H54 (cell line): Measurements from ENCODE around the gene SLCO2B1.

Source experiments
- DNase-seq: peaks from one replicate; pipeline ENCODE4 v3.0.0; 2011; ENCODE audit warnings: low spot score, mixed read lengths; ENCODE audit not compliant: insufficient read length
- FAIRE-seq: peaks from 3 replicates; lab custom pipeline; 2011; peaks lifted over from hg19 to GRCh38; lab: Jason Lieb, UNC
- POLR2A ChIP-seq: IDR thresholded peaks from 2 replicates; pipeline ENCODE4 v1.6.1; 2011; ENCODE audit warnings: low read depth, mild to moderate bottlenecking, low read length

The SLCO2B1 gene

DNA sequence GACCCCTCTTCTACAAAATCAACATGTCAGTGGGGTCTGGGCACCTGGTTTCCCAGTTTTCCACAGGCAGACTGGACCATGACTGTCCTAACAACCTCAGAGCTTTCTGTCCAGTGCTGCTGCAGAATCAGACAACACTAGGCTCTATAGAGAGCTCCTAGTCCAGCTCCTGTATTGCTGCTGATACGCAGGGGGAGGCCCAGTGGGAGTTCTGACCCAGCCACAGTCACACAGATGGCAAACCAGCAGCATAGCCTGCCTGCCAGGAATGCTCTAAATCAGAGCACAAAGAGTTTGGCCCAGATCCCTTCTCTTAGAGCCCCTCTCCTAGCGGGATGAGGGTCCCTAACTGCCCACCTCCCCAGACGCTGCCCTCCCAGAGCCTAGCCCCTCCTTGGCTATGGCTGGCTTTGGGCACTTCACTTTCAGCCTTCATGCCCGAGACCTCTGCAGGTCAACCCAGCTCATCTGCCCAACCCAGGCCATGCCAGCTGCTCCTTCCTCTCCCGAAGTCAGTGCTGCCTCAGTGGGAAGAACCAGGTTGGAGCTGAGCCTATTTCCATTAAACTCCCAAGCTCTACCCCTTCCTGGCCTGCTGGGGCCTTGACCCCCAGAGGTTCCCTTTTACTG is 15.8 kb upstream of the SLCO2B1 start:
- TF ChIP-seq POLR2A, result no peak
- DNase-seq (no peak), FAIRE-seq (no peak)

DNA sequence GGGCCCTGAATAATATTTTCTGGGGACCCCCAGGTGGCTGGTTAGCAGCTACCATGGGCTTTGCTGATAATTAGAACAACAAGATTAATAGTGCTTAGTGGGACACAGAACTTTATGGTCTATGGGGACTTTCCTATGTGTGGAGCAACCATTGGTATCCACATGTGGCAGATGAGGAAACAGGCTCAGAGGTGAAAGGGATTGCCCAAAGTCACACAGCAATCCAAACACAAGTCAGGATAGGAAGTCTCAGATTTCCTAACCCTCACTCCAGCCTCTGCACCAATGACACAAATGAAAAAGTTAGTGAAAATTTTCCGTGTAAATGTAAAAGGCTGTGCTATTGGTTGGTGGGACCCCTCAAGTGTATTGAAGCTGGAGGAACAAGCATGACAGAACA is 15.3 kb upstream of the SLCO2B1 start:
- no peak for TF ChIP-seq POLR2A
- FAIRE-seq (no peak), DNase-seq (no peak)

DNA sequence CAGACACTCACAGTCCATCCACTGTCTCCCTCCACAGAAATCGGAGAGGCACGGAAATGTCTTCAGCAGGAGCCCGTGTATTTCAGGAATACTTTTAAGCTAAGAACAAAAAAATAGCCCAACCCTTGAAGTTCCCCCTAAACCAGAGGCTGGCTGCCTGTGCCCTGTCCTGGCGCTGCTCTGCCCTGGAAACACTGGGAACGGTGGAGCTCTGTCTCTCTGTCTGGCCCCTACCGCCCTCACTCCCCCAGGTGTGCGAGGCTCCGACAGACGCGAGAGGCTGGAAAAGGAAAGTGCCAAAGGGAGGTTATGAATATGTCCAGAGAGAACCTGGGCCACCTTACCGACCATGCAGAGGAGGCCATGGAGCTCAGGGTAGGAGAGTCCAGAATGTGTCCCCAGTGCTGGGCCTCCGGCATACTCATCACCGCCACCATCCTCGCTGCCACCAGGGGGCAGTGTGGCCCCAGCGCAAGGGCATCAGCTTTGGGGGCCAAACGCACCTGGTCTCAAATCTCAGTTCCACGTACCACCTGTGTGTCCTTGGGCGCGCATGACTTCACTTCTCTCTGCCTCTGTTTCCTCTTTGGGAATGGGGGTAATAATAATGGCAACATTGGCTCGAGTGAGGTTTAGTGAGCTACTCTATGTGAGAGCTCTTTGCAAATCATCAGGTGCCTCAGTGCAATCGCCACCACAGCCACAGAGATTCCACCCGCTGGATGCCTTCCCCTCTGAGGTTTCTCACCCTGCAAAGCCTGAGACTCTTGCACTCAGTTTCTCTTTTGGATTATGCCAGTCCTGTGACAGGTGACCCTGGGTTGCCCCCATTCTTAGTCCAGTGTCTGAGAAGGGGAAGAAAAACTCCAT is 10.4 kb upstream of the SLCO2B1 start:
- TF ChIP-seq POLR2A, result no peak
- DNase-seq, result peak; percentile 61
- FAIRE-seq, result no peak

DNA sequence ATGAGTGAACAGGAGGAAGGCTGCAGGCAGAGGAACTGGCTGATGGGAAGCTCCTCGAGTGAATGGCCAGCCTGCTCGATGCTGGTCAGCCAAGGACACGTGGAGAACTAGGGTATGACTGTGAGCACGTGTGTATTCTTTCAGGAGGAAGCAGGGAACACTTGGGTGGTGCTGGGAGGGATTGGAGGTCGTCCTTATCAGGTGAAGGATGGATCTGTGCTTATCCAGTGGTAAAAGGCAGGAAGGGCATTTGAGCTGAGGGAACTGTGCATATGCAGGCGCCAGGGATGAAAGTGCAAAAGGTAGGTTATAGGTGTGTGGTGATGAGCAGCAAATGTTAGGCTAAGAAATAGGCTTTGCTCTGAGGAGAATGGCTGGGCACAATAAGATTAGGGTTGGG is 9.7 kb upstream of the SLCO2B1 start:
- FAIRE-seq (no peak), DNase-seq (no peak)
- no peak for TF ChIP-seq POLR2A

DNA sequence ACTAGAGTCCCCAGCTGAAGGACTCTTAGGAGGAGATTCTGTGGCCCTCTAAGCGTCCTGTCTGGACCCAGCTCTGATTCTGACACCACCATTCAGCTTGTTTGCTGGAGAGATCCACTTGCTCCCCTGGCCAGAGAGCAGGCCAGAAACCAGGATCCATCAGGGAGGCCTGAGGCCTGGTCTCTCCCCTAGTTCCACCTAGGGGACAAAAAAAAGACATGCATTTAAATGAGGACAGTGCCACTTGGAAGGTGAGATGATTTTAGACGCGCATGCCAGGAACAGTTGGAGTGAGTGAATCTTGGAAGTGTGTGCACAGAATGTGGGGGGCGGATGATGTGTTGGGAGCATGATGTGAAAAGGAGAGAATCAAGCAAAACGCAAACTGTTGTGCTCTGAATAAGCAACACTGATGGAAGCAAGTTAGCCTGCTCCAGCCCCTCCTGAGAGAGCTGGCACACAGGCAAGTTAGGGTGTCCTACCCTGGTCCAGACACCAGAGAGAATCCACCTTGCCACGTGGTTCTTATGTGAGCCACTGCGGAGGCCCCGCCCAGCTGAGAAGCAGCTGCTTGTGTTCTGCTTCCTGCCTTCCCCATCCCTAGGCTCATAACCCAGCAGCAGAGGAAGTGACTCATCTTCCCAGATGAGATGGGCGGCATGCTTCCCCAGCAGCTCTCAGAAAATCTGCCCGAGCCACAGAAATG is 8.0 kb upstream of the SLCO2B1 start:
- FAIRE-seq, result peak; percentile 77
- DNase-seq, result peak; percentile 98
- peak; percentile 18; the same call in 1 of the 2 replicates for TF ChIP-seq POLR2A

DNA sequence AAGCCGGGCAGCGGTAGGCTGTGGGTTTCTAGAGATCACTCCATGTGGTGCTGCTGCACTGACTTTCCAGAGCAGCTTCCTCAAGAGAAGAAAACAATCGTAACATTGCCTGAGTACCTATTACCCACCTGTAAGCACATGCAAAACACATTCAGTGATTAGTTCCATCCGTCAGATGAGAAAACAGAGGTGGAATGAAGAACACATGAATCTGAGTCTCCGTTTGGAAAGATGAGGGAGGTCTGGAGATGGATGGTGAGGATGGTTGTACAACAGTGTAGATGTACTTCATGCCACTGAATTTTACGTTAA is 7.5 kb upstream of the SLCO2B1 start:
- FAIRE-seq (no peak), DNase-seq (no peak)
- TF ChIP-seq POLR2A, result no peak

DNA sequence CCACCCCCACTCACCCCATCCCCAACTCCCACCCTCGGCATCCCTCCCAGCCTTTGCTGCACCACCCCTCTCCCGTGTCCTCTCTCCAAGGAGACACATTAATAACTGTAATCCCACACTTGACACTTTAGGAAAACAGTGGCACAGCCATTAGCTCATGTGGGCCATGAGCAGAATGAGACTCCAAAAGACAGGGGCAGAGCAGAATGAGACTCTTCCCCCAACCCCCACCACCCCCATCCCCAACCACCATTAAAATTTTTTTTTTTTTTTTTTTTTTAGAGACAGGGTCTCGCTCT is 6.2 kb upstream of the SLCO2B1 start:
- DNase-seq, result no peak
- TF ChIP-seq POLR2A, result no peak
- FAIRE-seq, result no peak

DNA sequence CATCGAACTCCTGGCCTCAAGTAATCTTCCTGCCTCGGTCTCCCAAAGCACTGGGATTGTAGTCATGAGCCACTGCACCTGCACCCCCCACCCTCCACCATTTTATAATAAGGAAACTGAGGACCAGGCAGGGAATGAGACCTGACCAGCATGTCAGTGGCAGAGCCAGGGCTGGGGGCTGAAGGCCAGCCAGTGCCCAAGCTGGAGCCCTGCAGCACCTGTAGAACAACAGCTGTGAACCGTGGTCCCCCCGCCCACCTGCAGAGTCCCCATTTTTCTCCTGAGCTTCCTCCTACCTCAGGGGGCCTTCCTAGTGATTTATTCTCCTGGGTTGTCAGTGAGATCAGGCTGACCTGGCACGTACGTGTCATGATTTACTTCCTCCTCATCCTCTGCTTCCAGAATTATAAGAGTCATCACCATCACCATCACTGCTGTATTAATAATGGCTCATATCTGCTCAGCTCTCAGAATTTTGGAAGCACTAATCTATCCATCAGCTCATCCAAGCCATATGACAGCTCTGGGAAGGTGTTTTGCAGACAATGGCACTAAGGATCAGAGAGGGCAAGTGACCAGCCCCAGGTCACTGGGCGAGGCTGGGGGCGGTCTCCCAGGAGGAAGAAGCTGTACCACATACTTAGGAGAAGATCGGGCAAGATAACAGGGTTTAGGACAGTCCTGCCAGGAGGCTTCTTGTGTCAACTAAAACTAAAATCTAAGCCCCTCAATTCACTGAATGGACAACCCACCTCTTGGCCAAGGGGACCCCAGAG is 5.5 kb upstream of the SLCO2B1 start:
- TF ChIP-seq POLR2A, result no peak
- DNase-seq (no peak), FAIRE-seq (no peak)

DNA sequence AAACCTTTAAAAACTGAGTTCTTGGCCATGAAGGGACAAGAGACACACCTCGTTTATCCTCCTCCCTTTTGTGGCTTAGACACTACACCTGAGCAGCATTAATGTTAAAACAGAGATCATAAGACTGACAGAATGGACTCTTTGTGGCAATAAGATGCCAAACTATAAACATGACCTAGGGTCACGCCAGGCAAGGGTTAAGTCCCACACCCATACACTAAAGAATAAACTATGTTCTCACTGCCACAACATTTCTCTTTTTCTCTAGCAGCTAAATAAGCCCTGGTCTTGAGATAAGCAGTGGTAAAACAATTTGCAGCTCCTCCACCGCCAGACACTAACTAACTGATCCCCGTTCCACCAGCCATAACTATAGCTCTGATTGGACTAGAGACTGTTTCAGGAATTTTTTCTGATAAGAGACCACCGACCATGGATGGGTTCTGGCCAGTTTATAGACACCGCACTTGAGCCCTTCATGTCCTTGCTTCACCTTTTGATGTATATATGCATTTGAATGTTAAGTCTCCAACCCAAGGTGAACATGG is 4.9 kb upstream of the SLCO2B1 start:
- no peak for DNase-seq
- FAIRE-seq, result no peak
- TF ChIP-seq POLR2A, result no peak

DNA sequence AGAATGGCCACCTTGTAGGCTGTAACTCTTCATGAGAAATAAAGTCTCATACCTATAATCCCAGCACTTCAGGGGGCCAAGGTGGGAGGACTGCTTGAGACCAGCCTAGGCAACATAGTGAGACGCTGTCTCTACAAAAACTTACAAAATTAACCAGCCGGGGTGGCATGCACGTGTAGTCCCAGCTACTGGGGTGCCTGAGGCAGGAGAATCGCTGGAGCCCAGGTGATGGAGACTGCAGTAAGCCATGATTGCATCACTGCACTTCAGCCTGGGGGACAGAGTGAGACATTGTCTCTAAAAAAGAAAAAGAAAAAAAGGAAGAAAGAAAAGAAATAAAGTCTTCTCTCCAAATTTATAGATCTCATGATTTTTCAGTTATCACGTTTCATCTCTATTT is 4.2 kb upstream of the SLCO2B1 start:
- DNase-seq (no peak), FAIRE-seq (no peak)
- no peak for TF ChIP-seq POLR2A

DNA sequence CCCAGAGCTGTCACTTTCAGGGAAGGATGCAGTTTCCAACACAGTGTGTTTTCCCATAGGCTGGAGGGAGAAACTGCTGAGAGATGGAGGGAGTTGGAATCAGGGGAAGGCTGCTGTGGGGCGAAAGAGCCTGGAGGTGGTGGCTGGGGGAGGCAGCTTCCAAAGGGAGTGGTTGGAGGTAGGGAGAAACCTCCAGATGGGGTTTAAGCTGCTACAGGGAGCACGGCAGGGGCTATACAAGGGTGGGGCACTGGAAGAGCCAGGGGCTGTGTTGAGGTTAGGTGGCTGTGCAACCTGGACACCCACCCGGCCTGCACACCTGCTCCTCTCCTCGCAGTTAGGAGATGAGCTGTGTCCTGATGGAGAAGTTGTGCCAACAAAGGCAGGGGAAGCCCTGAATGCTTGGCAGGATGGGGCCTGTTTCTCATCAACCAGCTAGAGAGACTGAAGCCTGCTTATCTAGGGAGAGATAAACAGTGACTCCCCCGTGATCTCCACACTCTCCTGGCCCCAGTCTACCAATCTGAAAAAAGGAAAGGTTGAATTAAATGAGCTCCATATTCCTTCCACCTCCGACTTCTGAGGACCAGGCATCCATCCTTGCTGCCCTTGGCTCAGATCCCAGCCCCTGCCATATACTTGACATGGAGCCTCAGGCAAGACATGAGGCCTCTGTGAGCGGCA is 3.6 kb upstream of the SLCO2B1 start:
- no peak for TF ChIP-seq POLR2A
- no peak for DNase-seq
- FAIRE-seq, result no peak

DNA sequence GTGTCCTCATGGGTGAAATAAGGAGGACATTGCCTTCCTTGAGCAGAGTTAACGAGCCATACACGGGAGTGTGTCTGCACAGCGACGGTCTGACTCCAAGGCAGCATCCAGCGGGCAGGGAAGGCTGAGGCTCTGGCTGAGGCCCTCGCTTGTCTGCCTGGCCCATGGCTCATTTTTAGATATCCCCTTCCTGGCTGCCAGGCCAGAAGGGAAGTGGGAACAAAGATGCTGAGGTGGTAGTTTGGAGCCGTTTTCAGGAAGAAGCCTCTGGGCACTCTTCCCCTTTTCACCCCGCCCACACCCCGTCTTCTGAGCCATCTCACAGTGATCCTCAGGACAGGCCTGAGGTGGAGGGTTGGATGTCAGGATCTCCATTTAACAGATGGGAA is 3.0 kb upstream of the SLCO2B1 start:
- DNase-seq (no peak), FAIRE-seq (no peak)
- no peak for TF ChIP-seq POLR2A

DNA sequence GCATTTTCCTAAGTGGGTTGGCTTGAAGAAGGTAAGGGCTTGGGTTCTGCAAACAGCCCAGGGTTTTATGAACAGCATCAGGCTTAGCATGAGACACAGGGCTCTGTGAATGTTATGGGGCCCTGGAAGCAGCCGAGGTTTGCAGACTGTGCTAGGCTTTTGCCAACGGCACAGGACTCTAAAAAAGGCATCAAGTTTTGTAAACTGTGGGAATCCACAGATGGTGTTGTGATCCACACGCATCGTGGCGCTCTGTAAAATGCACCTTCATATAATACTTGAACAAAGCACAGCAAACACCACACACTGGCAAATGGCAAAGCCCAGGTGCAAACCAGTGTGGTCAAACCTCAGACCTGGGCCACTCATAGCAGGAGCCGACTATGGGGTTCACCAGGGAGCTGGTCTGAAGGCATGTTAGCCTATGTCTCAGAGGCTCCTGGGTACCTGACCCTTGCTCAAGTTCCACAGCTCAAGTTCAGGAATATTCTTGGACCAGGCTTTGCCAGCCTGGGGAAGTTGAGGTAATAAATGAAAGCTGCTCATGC is 2.4 kb upstream of the SLCO2B1 start:
- TF ChIP-seq POLR2A, result no peak
- FAIRE-seq, result no peak

More for the DNA sequence above, 2.4 kb upstream of the SLCO2B1 start:
- DNase-seq, result no peak
